NCI-H460 (cell line): ENCODE results near the gene GAB3. TPM values are rescaled to one million over a fixed set of nuclear protein-coding genes. Genes with fewer than 3 reads are reported as not detected.

Experiments used
- small RNA-seq, 2 experiments: library from RNA; depleted of rRNA; stranded (forward); fragments of <200 nt; gene quantifications; one replicate each; pipeline ENCODE3, GENCODE V24; 2014
- total RNA-seq: library from RNA; depleted of rRNA; stranded (reverse); fragments of >200 nt; shearing (Covaris generic); gene quantifications from 2 replicates; pipeline ENCODE4 v1.2.3, GENCODE V29; 2014; rRNA removed

The GAB3 gene
- total RNA-seq, 1 experiment from 2014 or later: 0.89 TPM

Small RNA genes within 50 kb of the gene (small RNA-seq; reads per million reads assigned to genes)
- 0 reads per million in 2 experiments for gene SNORA36A

Other genes starting within 250 kb of the GAB3 start
- gene FAM3A, start 234.8 kb downstream of the GAB3 start, total RNA-seq: 42.1 and 44.3 TPM in 2 replicates
- 369 and 378 TPM in 2 replicates for gene G6PD, start 204.2 kb downstream of the GAB3 start, total RNA-seq
- gene IKBKG, start 203.5 kb downstream of the GAB3 start, total RNA-seq: 33.2 and 37.9 TPM in 2 replicates
- gene CTAG1A, start 165.9 kb downstream of the GAB3 start, total RNA-seq: not detected in 2 replicates
- not detected in 2 replicates for gene CTAG1B, start 131.8 kb downstream of the GAB3 start, total RNA-seq
- gene CTAG2, start 97.5 kb downstream of the GAB3 start, total RNA-seq: not detected in 2 replicates
- gene DKC1, start 11.8 kb upstream of the GAB3 start, total RNA-seq: 140 and 153 TPM in 2 replicates
- gene MPP1, start 54.4 kb upstream of the GAB3 start, total RNA-seq: 15.1 and 17.4 TPM in 2 replicates
- not detected in 2 replicates for gene SMIM9, start 83.6 kb upstream of the GAB3 start, total RNA-seq
- gene F8A1, start 135.3 kb upstream of the GAB3 start, total RNA-seq: 20.6 and 25.8 TPM in 2 replicates